PC-9 (cell line): ENCODE measurements around the gene SHISA4. TPM values are rescaled to one million over a fixed set of nuclear protein-coding genes. Genes with fewer than 3 reads are reported as not detected.

Source experiments
- BruUV-seq: library from RNA; stranded (reverse); fragments of 400-500 nt; replicated peaks from 2 replicates; lab custom pipeline; 2021; lab: Mats Ljungman, UMichigan
- CTCF ChIA-PET: fragments of 300-600 bp; sonication (Branson Sonifier 250); formaldehyde crosslinking; loops from one replicate; lab custom pipeline; 2022; ENCODE audit warnings: antibody characterized with exemption; lab: Charles Lee
- POLR2A ChIA-PET: fragments of 300-600 bp; sonication (Branson Sonifier 250); formaldehyde crosslinking; loops from one replicate; lab custom pipeline; 2022; ENCODE audit warnings: antibody characterized with exemption; ENCODE audit not compliant: unreplicated experiment; lab: Charles Lee
- DNase-seq, 2 experiments: peaks; one replicate each; pipeline versions ENCODE4 v3.0.0 to v3.0.0-alpha.2; 2015 to 2022; ENCODE audit warnings: mixed read lengths in 1 of 2
- H2AFZ ChIP-seq: fragments of 200-600 bp; sonication (generic); 2 replicates; pipeline ENCODE4 v1.8.1; 2017; ENCODE audit warnings: antibody characterized with exemption
- H3F3A ChIP-seq: fragments of 200-600 bp; sonication (generic); 2 replicates; pipeline ENCODE4 v1.8.1; 2017; ENCODE audit warnings: antibody characterized with exemption, mild to moderate bottlenecking, low read depth; ENCODE audit not compliant: insufficient read depth
- H3K27ac ChIP-seq: fragments of 200-600 bp; sonication (generic); 2 replicates; pipeline ENCODE4 v1.6.1; 2016; ENCODE audit warnings: mixed run types
- H3K27me3 ChIP-seq: fragments of 200-600 bp; sonication (generic); 2 replicates; pipeline ENCODE4 v1.6.1; 2016; ENCODE audit warnings: low read depth, mixed run types; ENCODE audit not compliant: insufficient read depth
- H3K36me3 ChIP-seq: fragments of 200-600 bp; sonication (generic); 2 replicates; pipeline ENCODE4 v1.6.1; 2016; ENCODE audit warnings: low read depth, mixed run types
- H3K4me1 ChIP-seq: fragments of 200-600 bp; sonication (generic); replicated peaks from 2 replicates; pipeline ENCODE4 v1.6.1; 2016; ENCODE audit warnings: mixed run types; ENCODE audit not compliant: insufficient read depth
- H3K4me2 ChIP-seq: fragments of 200-600 bp; sonication (generic); 2 replicates; pipeline ENCODE4 v1.6.1; 2017; ENCODE audit warnings: mixed run types
- H3K4me3 ChIP-seq: fragments of 200-600 bp; sonication (generic); 2 replicates; pipeline ENCODE4 v1.6.1; 2016; ENCODE audit warnings: mixed run types
- H3K79me2 ChIP-seq: fragments of 200-600 bp; sonication (generic); 2 replicates; pipeline ENCODE4 v1.6.1; 2017; ENCODE audit warnings: low read depth, mixed run types
- H3K9me2 ChIP-seq: fragments of 200-600 bp; sonication (generic); 2 replicates; pipeline ENCODE4 v1.8.1; 2017; ENCODE audit warnings: mild to moderate bottlenecking; ENCODE audit not compliant: insufficient read depth
- H3K9me3 ChIP-seq: fragments of 200-600 bp; sonication (generic); 2 replicates; pipeline ENCODE4 v1.8.1; 2016; ENCODE audit warnings: low read depth; ENCODE audit not compliant: insufficient read depth
- H4K20me1 ChIP-seq: fragments of 200-600 bp; sonication (generic); 2 replicates; pipeline ENCODE4 v1.8.1; 2017; ENCODE audit not compliant: insufficient read depth
- CTCF ChIP-seq: fragments of 200-600 bp; sonication (generic); conservative IDR thresholded peaks from 2 replicates; pipeline ENCODE4 v1.6.1; 2017; ENCODE audit warnings: mixed run types, antibody characterized with exemption, mild to moderate bottlenecking, moderate library complexity
- EZH2 ChIP-seq: fragments of 200-600 bp; sonication (generic); IDR thresholded peaks from 2 replicates; pipeline ENCODE4 v1.8.0; 2017; ENCODE audit warnings: antibody characterized with exemption, low read depth
- intact Hi-C: fragments of 100-400 bp; cut with micrococcal nuclease; formaldehyde crosslinking; loops from one replicate; pipeline ENCODE4 v1.10.0; 2022; ENCODE audit not compliant: unreplicated experiment
- total RNA-seq: library from RNA; stranded (reverse); gene quantifications from 2 replicates; pipeline ENCODE4 v1.2.3, GENCODE V29; 2021

The SHISA4 gene
- total RNA-seq, 1 experiment from 2014 or later, result 22.4 TPM

GRCh38 chr1:201845331-201846083 lies 43.2 kb upstream of the SHISA4 start:
- Histone ChIP-seq H3K79me2 (peaks cover 72% of the 10 kb centered on the region), H4K20me1 (peaks cover 20% of the 10 kb centered on the region), H3K4me3 (no peak overlapping the region), H3K27me3 (no peaks in the 10 kb centered on the region), H3K4me1 (peaks cover 33% of the 10 kb centered on the region), H3F3A (peaks cover 35% of the 10 kb centered on the region), H3K27ac (0 out of 2 replicates have a peak overlapping the region, but pooled peaks have one; percentile 5), H2AFZ (no peak overlapping the region), H3K36me3 (peaks cover 15% of the 10 kb centered on the region; the same call in 1 of the 2 replicates), H3K9me2 (no peaks in the 10 kb centered on the region), H3K9me3 (no peaks in the 10 kb centered on the region), H3K4me2 (no peak overlapping the region)
- CTCF ChIA-PET, result interaction anchor here (0.5 to 1.3 kb wide), 4 partner anchors 9 to 466 kb away, joined by 3 to 14 read pairs (median 8); no protein-coding TSS in a partner anchor
- BruUV-seq, result no TSS peak
- intact Hi-C loops, result no loop called here
- TF ChIP-seq EZH2 (no peak), CTCF (no peak)
- no peak for DNase-seq
- POLR2A ChIA-PET, result no interaction called here

GRCh38 chr1:201847150-201847549 lies 41.5 kb upstream of the SHISA4 start:
- ChIA-PET POLR2A (no interaction called here), CTCF (no interaction called here)
- Histone ChIP-seq H3K9me3 (no peaks in the 10 kb centered on the region), H3K4me3 (no peak overlapping the region), H4K20me1 (peaks cover 11% of the 10 kb centered on the region; the same call in 1 of the 2 replicates), H3K4me1 (peaks cover 40% of the 10 kb centered on the region), H2AFZ (no peak overlapping the region), H3K9me2 (no peaks in the 10 kb centered on the region), H3K36me3 (peaks cover 26% of the 10 kb centered on the region), H3F3A (peaks cover 46% of the 10 kb centered on the region), H3K4me2 (no peak overlapping the region), H3K79me2 (peaks cover 71% of the 10 kb centered on the region), H3K27me3 (no peaks in the 10 kb centered on the region), H3K27ac (peak overlapping the region; percentile 30; the same call in 1 of the 2 replicates)
- BruUV-seq, result no TSS peak
- TF ChIP-seq EZH2 (no peak), CTCF (no peak)
- intact Hi-C loops, result no loop called here
- DNase-seq, result no peak

GRCh38 chr1:201848230-201848629 lies 40.5 kb upstream of the SHISA4 start:
- TF ChIP-seq EZH2 (no peak), CTCF (no peak)
- H3K9me2 ChIP-seq, result no peaks in the 10 kb centered on the region
- no peaks in the 10 kb centered on the region for H3K27me3 ChIP-seq
- H4K20me1 ChIP-seq, result peaks cover 4% of the 10 kb centered on the region; the same call in 1 of the 2 replicates
- intact Hi-C loops, result no loop called here
- no peak for DNase-seq
- H3K27ac ChIP-seq, result peak overlapping the region; percentile 78; the same call in 1 of the 2 replicates
- peaks cover 46% of the 10 kb centered on the region for H3F3A ChIP-seq
- BruUV-seq, result no TSS peak
- no peak overlapping the region for H3K4me3 ChIP-seq
- H3K36me3 ChIP-seq, result peaks cover 30% of the 10 kb centered on the region
- H3K79me2 ChIP-seq, result peaks cover 61% of the 10 kb centered on the region
- no peak overlapping the region for H2AFZ ChIP-seq
- POLR2A ChIA-PET, result interaction anchor here (0.6 kb wide), 1 partner anchor 487 kb away, joined by 5 read pairs; no protein-coding TSS in a partner anchor
- peak overlapping the region; percentile 54 for H3K4me2 ChIP-seq
- CTCF ChIA-PET, result no interaction called here
- no peaks in the 10 kb centered on the region for H3K9me3 ChIP-seq
- H3K4me1 ChIP-seq, result peaks cover 40% of the 10 kb centered on the region
